ENCODE results near the gene LEPROT.

The LEPROT gene

GRCh38 chr1:65479554-65480204, 59.2 kb downstream of the LEPROT start:
- no peak for DNase-seq

- no peak for DNase-seq
These were observed 60.4 kb downstream of the LEPROT start for GRCh38 chr1:65480684-65481405.

- no peak for DNase-seq
These were observed 63.7 kb downstream of the LEPROT start for GRCh38 chr1:65483993-65484754.
